ENCODE results near the gene PCDH10.
A peak's percentile ranks its signal among the peaks of the same experiment; 100 is the strongest.

GRCh38 chr4:133154725-133155124 lies 5.6 kb downstream of the PCDH10 start:
- peak in 2 of 3 experiments; percentile 39 to 63; a peak in 2 of 4 replicates for TF ChIP-seq CTCF (IDR thresholded peaks at IDR 0.05; ENCODE audit: control extremely low read depth in 1 of 3, insufficient read depth in 1 of 3, low read depth in 1 of 3, low read length in 3 of 3)
- no peak for TF ChIP-seq TAF1 (IDR thresholded peaks at IDR 0.05; ENCODE audit: low read depth, low read length)
- TF ChIP-seq JUN (IDR thresholded peaks at IDR 0.05; ENCODE audit: low read depth, low read length) = no peak
- no peak for TF ChIP-seq POLR2A (IDR thresholded peaks at IDR 0.05; ENCODE audit: control extremely low read depth in 1 of 2, low read depth in 2 of 2, low read length in 2 of 2)
- no peak for TF ChIP-seq JUND (IDR thresholded peaks at IDR 0.05; ENCODE audit: low read length)
- no peak for TF ChIP-seq POLR2AphosphoS5 (IDR thresholded peaks at IDR 0.05; ENCODE audit: low read depth, low read length)
- no peak for TF ChIP-seq PHF8 (conservative IDR thresholded peaks at IDR 0.05; ENCODE audit: low read depth, low read length)
- no peak for TF ChIP-seq TCF12 (IDR thresholded peaks at IDR 0.05; ENCODE audit: low read depth, low read length)

All from H1 (cell line).